ENCODE data around the gene ACSL3.

The ACSL3 gene

DNA sequence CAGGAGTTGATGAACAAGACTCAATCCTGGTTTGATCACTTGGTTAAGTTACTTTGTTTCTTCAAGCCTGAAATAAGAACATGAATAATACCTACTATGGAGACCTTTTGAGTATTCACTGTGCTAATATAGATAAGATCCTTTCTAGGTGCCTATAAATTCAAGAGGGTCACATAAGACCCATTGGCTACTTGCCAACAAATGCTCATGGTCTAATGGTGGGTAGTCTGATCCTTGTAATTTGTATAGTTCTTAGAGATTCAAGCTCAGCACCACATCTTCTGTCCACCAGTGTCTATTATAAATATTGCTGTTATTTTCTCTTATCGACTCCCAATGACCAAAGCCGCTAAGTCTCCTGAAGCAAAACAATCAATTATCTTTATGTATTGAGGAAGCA, 27.4 kb upstream of the ACSL3 start:
- Histone ChIP-seq H3K27me3 (ENCODE audit: control insufficient read depth, low read length) (no peaks in the 10 kb centered on the region), H3K9me2 (replicated peaks; ENCODE audit: control insufficient read depth, low read length) (no peaks in the 10 kb centered on the region), H4K20me1 (ENCODE audit: control insufficient read depth, insufficient read depth, low read depth, low read length) (no peaks in the 10 kb centered on the region), H3K4me2 (ENCODE audit: low read length) (no peak overlapping the region), H3K4me1 (ENCODE audit: control insufficient read depth, low read length) (0 out of 2 replicates have a peak, but pooled peaks cover 2% of the 10 kb centered on the region), H3K27ac (ENCODE audit: low read depth, low read length) (no peak overlapping the region), H3F3A (ENCODE audit: control insufficient read depth, insufficient read depth) (no peaks in the 10 kb centered on the region), H3K79me2 (ENCODE audit: control insufficient read depth, low read length) (no peaks in the 10 kb centered on the region), H3K4me3 (ENCODE audit: low read length) (no peak overlapping the region), H3K36me3 (ENCODE audit: control insufficient read depth, low read length) (no peaks in the 10 kb centered on the region), H3K9me3 (ENCODE audit: control insufficient read depth, insufficient read depth, low read length) (no peaks in the 10 kb centered on the region)
- no peak for TF ChIP-seq EZH2phosphoT487 (IDR thresholded peaks at IDR 0.05; ENCODE audit: borderline replicate concordance, low read length)
- TF ChIP-seq, protein P1, sequence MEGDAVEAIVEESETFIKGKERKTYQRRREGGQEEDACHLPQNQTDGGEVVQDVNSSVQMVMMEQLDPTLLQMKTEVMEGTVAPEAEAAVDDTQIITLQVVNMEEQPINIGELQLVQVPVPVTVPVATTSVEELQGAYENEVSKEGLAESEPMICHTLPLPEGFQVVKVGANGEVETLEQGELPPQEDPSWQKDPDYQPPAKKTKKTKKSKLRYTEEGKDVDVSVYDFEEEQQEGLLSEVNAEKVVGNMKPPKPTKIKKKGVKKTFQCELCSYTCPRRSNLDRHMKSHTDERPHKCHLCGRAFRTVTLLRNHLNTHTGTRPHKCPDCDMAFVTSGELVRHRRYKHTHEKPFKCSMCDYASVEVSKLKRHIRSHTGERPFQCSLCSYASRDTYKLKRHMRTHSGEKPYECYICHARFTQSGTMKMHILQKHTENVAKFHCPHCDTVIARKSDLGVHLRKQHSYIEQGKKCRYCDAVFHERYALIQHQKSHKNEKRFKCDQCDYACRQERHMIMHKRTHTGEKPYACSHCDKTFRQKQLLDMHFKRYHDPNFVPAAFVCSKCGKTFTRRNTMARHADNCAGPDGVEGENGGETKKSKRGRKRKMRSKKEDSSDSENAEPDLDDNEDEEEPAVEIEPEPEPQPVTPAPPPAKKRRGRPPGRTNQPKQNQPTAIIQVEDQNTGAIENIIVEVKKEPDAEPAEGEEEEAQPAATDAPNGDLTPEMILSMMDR (IDR thresholded peaks at IDR 0.05; ENCODE audit: low read depth, low read length, poor library complexity, severe bottlenecking) = no peak

DNA sequence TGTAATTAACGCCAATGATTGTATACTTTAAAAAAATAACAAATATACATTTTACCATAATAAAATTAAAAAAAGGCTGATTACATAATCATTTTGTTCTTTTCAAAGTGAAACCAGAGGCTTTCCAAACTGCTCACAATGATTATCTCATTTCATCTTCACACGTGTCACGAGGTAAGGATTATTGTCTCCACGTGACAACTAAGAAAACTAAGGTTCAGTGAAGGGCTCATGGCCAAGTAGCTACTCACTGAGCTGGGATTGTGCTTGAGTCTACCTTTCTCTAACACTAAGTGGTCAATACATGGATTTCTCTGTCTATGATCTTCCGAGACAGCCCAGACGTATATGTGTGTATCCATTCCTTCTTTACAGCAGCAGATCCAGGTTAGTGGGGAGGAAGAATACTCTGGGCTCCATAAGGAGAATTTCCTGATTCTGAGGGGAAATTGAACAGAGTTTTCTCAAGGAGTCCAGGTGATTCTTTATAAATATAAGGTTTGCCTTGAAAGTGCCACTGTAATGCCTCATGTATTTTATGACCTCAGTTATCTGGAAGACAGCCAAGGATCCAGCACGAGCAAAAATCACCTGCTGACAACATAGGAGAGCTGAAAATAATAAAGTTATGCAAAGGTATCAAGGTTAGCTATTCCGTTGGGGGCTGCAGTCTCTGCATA, 25.6 kb upstream of the ACSL3 start:
- no peaks in the 10 kb centered on the region for H3K36me3 ChIP-seq (ENCODE audit: control insufficient read depth, low read length)
- H3K79me2 ChIP-seq (ENCODE audit: control insufficient read depth, low read length) = no peaks in the 10 kb centered on the region
- no peaks in the 10 kb centered on the region for H3F3A ChIP-seq (ENCODE audit: control insufficient read depth, insufficient read depth)
- H3K4me1 ChIP-seq (ENCODE audit: control insufficient read depth, low read length) = 0 out of 2 replicates have a peak, but pooled peaks cover 2% of the 10 kb centered on the region
- H3K9me2 ChIP-seq (replicated peaks; ENCODE audit: control insufficient read depth, low read length) = no peaks in the 10 kb centered on the region
- TF ChIP-seq, protein P1 (IDR thresholded peaks at IDR 0.05; ENCODE audit: low read depth, low read length, poor library complexity, severe bottlenecking) = no peak
- TF ChIP-seq EZH2phosphoT487 (IDR thresholded peaks at IDR 0.05; ENCODE audit: borderline replicate concordance, low read length) = no peak
- H3K27ac ChIP-seq (ENCODE audit: low read depth, low read length) = no peak overlapping the region
- no peak overlapping the region for H3K4me2 ChIP-seq (ENCODE audit: low read length)
- no peaks in the 10 kb centered on the region for H4K20me1 ChIP-seq (ENCODE audit: control insufficient read depth, insufficient read depth, low read depth, low read length)
- no peaks in the 10 kb centered on the region for H3K27me3 ChIP-seq (ENCODE audit: control insufficient read depth, low read length)
- H3K4me3 ChIP-seq (ENCODE audit: low read length) = no peak overlapping the region
- no peaks in the 10 kb centered on the region for H3K9me3 ChIP-seq (ENCODE audit: control insufficient read depth, insufficient read depth, low read length)

DNA sequence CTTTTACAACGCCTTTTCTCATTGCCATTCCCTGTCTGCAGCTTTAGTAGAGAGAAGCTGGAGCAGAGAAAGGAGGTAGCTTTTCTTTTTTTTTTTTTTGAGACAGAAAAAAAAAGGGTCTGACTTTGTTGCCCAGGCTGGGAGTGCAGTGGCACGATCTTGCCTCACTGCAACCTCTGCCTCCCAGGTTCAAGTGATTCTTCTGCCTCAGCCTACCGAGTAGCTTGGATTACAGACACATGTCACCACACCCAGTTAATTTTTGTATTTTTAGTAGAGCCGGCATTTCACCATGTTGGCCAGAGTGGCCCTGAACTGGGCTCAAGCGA, 25.0 kb upstream of the ACSL3 start:
- H3K27me3 ChIP-seq (ENCODE audit: control insufficient read depth, low read length) = no peaks in the 10 kb centered on the region
- no peak overlapping the region for H3K4me2 ChIP-seq (ENCODE audit: low read length)
- no peaks in the 10 kb centered on the region for H3K9me3 ChIP-seq (ENCODE audit: control insufficient read depth, insufficient read depth, low read length)
- H3K4me3 ChIP-seq (ENCODE audit: low read length) = no peak overlapping the region
- H3K36me3 ChIP-seq (ENCODE audit: control insufficient read depth, low read length) = no peaks in the 10 kb centered on the region
- H3K9me2 ChIP-seq (replicated peaks; ENCODE audit: control insufficient read depth, low read length) = no peaks in the 10 kb centered on the region
- TF ChIP-seq EZH2phosphoT487 (IDR thresholded peaks at IDR 0.05; ENCODE audit: borderline replicate concordance, low read length) = no peak
- TF ChIP-seq, protein P1 (IDR thresholded peaks at IDR 0.05; ENCODE audit: low read depth, low read length, poor library complexity, severe bottlenecking) = no peak
- no peaks in the 10 kb centered on the region for H4K20me1 ChIP-seq (ENCODE audit: control insufficient read depth, insufficient read depth, low read depth, low read length)
- no peaks in the 10 kb centered on the region for H3F3A ChIP-seq (ENCODE audit: control insufficient read depth, insufficient read depth)
- H3K27ac ChIP-seq (ENCODE audit: low read depth, low read length) = no peak overlapping the region
- H3K4me1 ChIP-seq (ENCODE audit: control insufficient read depth, low read length) = 0 out of 2 replicates have a peak, but pooled peaks cover 2% of the 10 kb centered on the region
- H3K79me2 ChIP-seq (ENCODE audit: control insufficient read depth, low read length) = no peaks in the 10 kb centered on the region

Measured in DOHH2 (cell line).